Ovary (tissue), 3 donors: ENCODE results near the gene ZC3H10.

Source experiments
- EP300 ChIP-seq: sonication (generic); formaldehyde crosslinking; IDR thresholded peaks from one replicate; pipeline ENCODE4 v1.6.1; 2017; ENCODE audit warnings: antibody characterized with exemption
- POLR2A ChIP-seq: fragments of 450-650 bp; IDR thresholded peaks from one replicate; pipeline ENCODE4 v1.6.1; 2017; ENCODE audit warnings: antibody characterized with exemption, mild to moderate bottlenecking, moderate library complexity
- TF ChIP-seq, protein P1 (sequence below), 3 donors: fragments of 450-650 bp in 2 of 3; fragments of 200-600 bp in 1 of 3; IDR thresholded peaks; one replicate each; pipeline versions ENCODE4 v1.5.1 to v1.8.0; 2016 to 2022; ENCODE audit warnings: antibody characterized with exemption in 3 of 3, mild to moderate bottlenecking in 1 of 3
- donor health status: DM: no; HTN: no; CAD: no.

DNA sequence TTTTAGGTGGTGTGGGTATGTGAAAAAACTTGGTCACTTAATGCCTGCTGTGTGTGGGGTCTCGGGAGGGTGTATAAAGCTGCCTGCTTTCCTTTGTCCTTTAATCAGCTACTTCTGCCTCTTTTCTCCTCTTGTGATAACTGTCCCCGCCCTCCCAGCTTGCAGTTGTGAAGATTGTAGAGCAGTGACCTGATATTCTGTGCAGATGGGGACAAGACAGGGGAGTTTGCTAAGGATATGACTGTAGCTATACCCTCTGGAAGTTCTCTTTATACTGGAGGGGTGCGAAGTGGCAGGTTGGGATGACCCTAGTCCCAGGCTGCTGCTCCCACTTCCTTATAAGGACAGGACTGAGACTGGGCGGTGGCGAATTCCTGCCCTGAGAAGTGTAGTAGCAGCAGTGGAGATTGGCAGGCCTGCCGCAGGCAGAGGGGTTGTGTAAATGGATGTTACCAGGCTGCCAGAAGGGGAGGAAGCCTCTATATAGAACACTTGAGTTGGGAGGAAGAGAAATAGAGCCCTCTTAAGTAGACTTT lies 40.9 kb downstream of the ZC3H10 start:
- TF ChIP-seq POLR2A (no peak), EP300 (no peak)
- TF ChIP-seq, protein P1, sequence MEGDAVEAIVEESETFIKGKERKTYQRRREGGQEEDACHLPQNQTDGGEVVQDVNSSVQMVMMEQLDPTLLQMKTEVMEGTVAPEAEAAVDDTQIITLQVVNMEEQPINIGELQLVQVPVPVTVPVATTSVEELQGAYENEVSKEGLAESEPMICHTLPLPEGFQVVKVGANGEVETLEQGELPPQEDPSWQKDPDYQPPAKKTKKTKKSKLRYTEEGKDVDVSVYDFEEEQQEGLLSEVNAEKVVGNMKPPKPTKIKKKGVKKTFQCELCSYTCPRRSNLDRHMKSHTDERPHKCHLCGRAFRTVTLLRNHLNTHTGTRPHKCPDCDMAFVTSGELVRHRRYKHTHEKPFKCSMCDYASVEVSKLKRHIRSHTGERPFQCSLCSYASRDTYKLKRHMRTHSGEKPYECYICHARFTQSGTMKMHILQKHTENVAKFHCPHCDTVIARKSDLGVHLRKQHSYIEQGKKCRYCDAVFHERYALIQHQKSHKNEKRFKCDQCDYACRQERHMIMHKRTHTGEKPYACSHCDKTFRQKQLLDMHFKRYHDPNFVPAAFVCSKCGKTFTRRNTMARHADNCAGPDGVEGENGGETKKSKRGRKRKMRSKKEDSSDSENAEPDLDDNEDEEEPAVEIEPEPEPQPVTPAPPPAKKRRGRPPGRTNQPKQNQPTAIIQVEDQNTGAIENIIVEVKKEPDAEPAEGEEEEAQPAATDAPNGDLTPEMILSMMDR (IDR thresholded peaks at IDR 0.05) = no peak
